GM21381 (cell line): ENCODE data around the gene FGF1.

Source experiments
- ATAC-seq: cut with Tn5 transposase; IDR thresholded peaks from one replicate; pipeline ENCODE4 v1.9.1; 2021; ENCODE audit warnings: mild to moderate bottlenecking, moderate library complexity; ENCODE audit not compliant: unreplicated experiment

The FGF1 gene

GRCh38 chr5:142614054-142614453 lies 71.8 kb downstream of the FGF1 start:
- ATAC-seq, result no peak

- ATAC-seq, result no peak
Measured at GRCh38 chr5:142613271-142613671, 72.6 kb downstream of the FGF1 start.

- no peak for ATAC-seq
Measured at GRCh38 chr5:142612494-142613270, 73.2 kb downstream of the FGF1 start.

- ATAC-seq, result peak; percentile 88
Measured at GRCh38 chr5:142611154-142611553, 74.7 kb downstream of the FGF1 start.

GRCh38 chr5:142610176-142611001 lies 75.5 kb downstream of the FGF1 start:
- ATAC-seq, result no peak

GRCh38 chr5:142609142-142609541 lies 76.7 kb downstream of the FGF1 start:
- no peak for ATAC-seq

- ATAC-seq, result no peak
Measured at GRCh38 chr5:142608081-142608480, 77.8 kb downstream of the FGF1 start.

- ATAC-seq, result no peak
Measured at GRCh38 chr5:142605611-142606010, 80.3 kb downstream of the FGF1 start.

- ATAC-seq, result no peak
Measured at GRCh38 chr5:142602720-142603245, 83.1 kb downstream of the FGF1 start.

GRCh38 chr5:142601432-142601831 lies 84.5 kb downstream of the FGF1 start:
- ATAC-seq, result no peak

GRCh38 chr5:142600611-142601358 lies 85.1 kb downstream of the FGF1 start:
- no peak for ATAC-seq

GRCh38 chr5:142600092-142600491 lies 85.8 kb downstream of the FGF1 start:
- no peak for ATAC-seq

- ATAC-seq, result no peak
Measured at GRCh38 chr5:142598338-142598700, 87.6 kb downstream of the FGF1 start.

GRCh38 chr5:142597546-142598337 lies 88.1 kb downstream of the FGF1 start:
- no peak for ATAC-seq

GRCh38 chr5:142597025-142597424 lies 88.9 kb downstream of the FGF1 start:
- ATAC-seq, result no peak

GRCh38 chr5:142592365-142592764 lies 93.5 kb downstream of the FGF1 start:
- ATAC-seq, result no peak

- no peak for ATAC-seq
Measured at GRCh38 chr5:142590451-142591231, 95.2 kb downstream of the FGF1 start.

- no peak for ATAC-seq
Measured at GRCh38 chr5:142589720-142590119, 96.2 kb downstream of the FGF1 start.

- ATAC-seq, result no peak
Measured at GRCh38 chr5:142587354-142587965, 98.4 kb downstream of the FGF1 start.
